ENCODE data around the gene PCGF3.
A peak's percentile ranks its signal among the peaks of the same experiment; 100 is the strongest.

The PCGF3 gene

GRCh38 chr4:705278-706082 lies at the start of gene PCGF3:
TSS of gene PCGF3 (plus strand) at chr4:705832. CDS start at chr4:733681, 27,849 bp downstream.
- peak within 1 kb of the TSS; percentile 90 for H3K4me2 ChIP-seq (ENCODE audit: low read length)
- peaks cover 23% of the 10 kb centered on the region for H3K36me3 ChIP-seq (replicated peaks; ENCODE audit: low read depth, low read length)
- peak within 1 kb of the TSS; percentile 52 for H3K27ac ChIP-seq (ENCODE audit: low read length)
- H3K27me3 ChIP-seq (ENCODE audit: low read depth, low read length): no peaks in the 10 kb centered on the region
- peaks cover 25% of the 10 kb centered on the region for H4K20me1 ChIP-seq (ENCODE audit: insufficient read depth, low read length)
- peak within 1 kb of the TSS; percentile 98 for H3K9ac ChIP-seq (ENCODE audit: low read length)
- peaks cover 47% of the 10 kb centered on the region for H3K79me2 ChIP-seq (ENCODE audit: low read length)
- peaks cover 11% of the 10 kb centered on the region for H3K4me1 ChIP-seq (ENCODE audit: low read length)
- peak within 1 kb of the TSS; percentile 84 for H3K4me3 ChIP-seq (ENCODE audit: low read length)
- TF ChIP-seq, protein P1, sequence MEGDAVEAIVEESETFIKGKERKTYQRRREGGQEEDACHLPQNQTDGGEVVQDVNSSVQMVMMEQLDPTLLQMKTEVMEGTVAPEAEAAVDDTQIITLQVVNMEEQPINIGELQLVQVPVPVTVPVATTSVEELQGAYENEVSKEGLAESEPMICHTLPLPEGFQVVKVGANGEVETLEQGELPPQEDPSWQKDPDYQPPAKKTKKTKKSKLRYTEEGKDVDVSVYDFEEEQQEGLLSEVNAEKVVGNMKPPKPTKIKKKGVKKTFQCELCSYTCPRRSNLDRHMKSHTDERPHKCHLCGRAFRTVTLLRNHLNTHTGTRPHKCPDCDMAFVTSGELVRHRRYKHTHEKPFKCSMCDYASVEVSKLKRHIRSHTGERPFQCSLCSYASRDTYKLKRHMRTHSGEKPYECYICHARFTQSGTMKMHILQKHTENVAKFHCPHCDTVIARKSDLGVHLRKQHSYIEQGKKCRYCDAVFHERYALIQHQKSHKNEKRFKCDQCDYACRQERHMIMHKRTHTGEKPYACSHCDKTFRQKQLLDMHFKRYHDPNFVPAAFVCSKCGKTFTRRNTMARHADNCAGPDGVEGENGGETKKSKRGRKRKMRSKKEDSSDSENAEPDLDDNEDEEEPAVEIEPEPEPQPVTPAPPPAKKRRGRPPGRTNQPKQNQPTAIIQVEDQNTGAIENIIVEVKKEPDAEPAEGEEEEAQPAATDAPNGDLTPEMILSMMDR (IDR thresholded peaks at IDR 0.05; ENCODE audit: low read depth, low read length): no peak
- peak within 1 kb of the TSS; percentile 88; the same call in 1 of the 2 replicates for H2AFZ ChIP-seq (ENCODE audit: low read depth, low read length)
- no peaks in the 10 kb centered on the region for H3K9me3 ChIP-seq (ENCODE audit: insufficient read depth, low read length)

GRCh38 chr4:656436-657337 lies 48.9 kb upstream of the PCGF3 start:
- Histone ChIP-seq H3K4me2 (ENCODE audit: low read length) (no peak overlapping the region), H3K27me3 (ENCODE audit: low read depth, low read length) (no peaks in the 10 kb centered on the region), H3K4me1 (ENCODE audit: low read length) (no peaks in the 10 kb centered on the region), H2AFZ (ENCODE audit: low read depth, low read length) (no peak overlapping the region), H3K9ac (ENCODE audit: low read length) (no peak overlapping the region), H3K36me3 (replicated peaks; ENCODE audit: low read depth, low read length) (no peaks in the 10 kb centered on the region), H4K20me1 (ENCODE audit: insufficient read depth, low read length) (no peaks in the 10 kb centered on the region), H3K9me3 (ENCODE audit: insufficient read depth, low read length) (no peaks in the 10 kb centered on the region), H3K4me3 (ENCODE audit: low read length) (no peak overlapping the region), H3K79me2 (ENCODE audit: low read length) (no peaks in the 10 kb centered on the region), H3K27ac (ENCODE audit: low read length) (no peak overlapping the region)
- TF ChIP-seq, protein P1 (IDR thresholded peaks at IDR 0.05; ENCODE audit: low read depth, low read length): no peak
- TF ChIP-seq EZH2phosphoT487 (IDR thresholded peaks at IDR 0.05; ENCODE audit: low read depth): no peak

DNA sequence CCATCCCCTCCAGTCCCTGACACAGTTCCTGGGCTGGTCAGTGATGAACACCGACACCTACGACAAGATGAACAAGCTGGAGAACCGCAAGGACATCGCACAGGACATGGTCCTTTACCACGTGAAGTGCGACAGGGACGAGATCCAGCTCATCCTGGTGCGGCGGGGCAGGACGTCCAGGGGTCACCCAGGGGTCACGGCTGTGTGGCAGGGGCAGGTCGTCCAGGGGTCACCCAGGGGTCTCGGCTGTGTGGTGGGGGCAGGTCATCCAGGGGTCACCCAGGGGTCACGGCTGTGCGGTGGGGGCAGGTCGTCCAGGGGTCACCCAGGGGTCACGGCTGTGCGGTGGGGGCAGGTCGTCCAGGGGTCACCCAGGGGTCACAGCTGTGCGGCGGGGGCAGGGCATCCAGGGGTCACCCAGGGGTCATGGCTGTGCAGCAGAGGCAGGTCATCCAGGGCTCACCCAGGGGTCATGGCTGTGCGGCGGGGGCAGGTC lies 48.2 kb upstream of the PCGF3 start:
- no peaks in the 10 kb centered on the region for H3K36me3 ChIP-seq (replicated peaks; ENCODE audit: low read depth, low read length)
- no peak overlapping the region for H3K9ac ChIP-seq (ENCODE audit: low read length)
- H2AFZ ChIP-seq (ENCODE audit: low read depth, low read length): no peak overlapping the region
- no peak overlapping the region for H3K27ac ChIP-seq (ENCODE audit: low read length)
- no peaks in the 10 kb centered on the region for H4K20me1 ChIP-seq (ENCODE audit: insufficient read depth, low read length)
- no peaks in the 10 kb centered on the region for H3K79me2 ChIP-seq (ENCODE audit: low read length)
- TF ChIP-seq, protein P1 (IDR thresholded peaks at IDR 0.05; ENCODE audit: low read depth, low read length): no peak
- TF ChIP-seq EZH2phosphoT487 (IDR thresholded peaks at IDR 0.05; ENCODE audit: low read depth): no peak
- no peaks in the 10 kb centered on the region for H3K4me1 ChIP-seq (ENCODE audit: low read length)
- no peak overlapping the region for H3K4me3 ChIP-seq (ENCODE audit: low read length)
- no peaks in the 10 kb centered on the region for H3K9me3 ChIP-seq (ENCODE audit: insufficient read depth, low read length)
- no peaks in the 10 kb centered on the region for H3K27me3 ChIP-seq (ENCODE audit: low read depth, low read length)
- no peak overlapping the region for H3K4me2 ChIP-seq (ENCODE audit: low read length)

Measured in OCI-LY3 (cell line).